ENCODE measurements around the gene FOS. TPM values are rescaled to one million over a fixed set of nuclear protein-coding genes. Genes with fewer than 3 reads are reported as not detected.

Gene FOS
- total RNA-seq, 1 experiment from 2014 or later = 3.1 TPM

- DNase-seq = no peak
- Histone ChIP-seq H3K27ac (no peak overlapping the region), H3K27me3 (peaks cover 11% of the 10 kb centered on the region), H3K4me1 (no peaks in the 10 kb centered on the region), H3K9me3 (replicated peaks) (no peaks in the 10 kb centered on the region), H3K4me3 (no peak overlapping the region), H3K36me3 (no peaks in the 10 kb centered on the region)
These were observed 44.9 kb downstream of the FOS start for GRCh38 chr14:75323571-75323970.

GRCh38 chr14:75328558-75329155 lies 50.0 kb downstream of the FOS start:
- H3K9me3 ChIP-seq (replicated peaks) = no peaks in the 10 kb centered on the region
- no peak overlapping the region for H3K27ac ChIP-seq
- H3K36me3 ChIP-seq = no peaks in the 10 kb centered on the region
- H3K4me1 ChIP-seq = no peaks in the 10 kb centered on the region
- no peak for DNase-seq
- H3K4me3 ChIP-seq = no peak overlapping the region
- H3K27me3 ChIP-seq = peaks cover 12% of the 10 kb centered on the region

- H3K4me3 ChIP-seq = no peak overlapping the region
- H3K4me1 ChIP-seq = no peaks in the 10 kb centered on the region
- H3K27ac ChIP-seq = no peak overlapping the region
- no peak for DNase-seq
- H3K9me3 ChIP-seq (replicated peaks) = no peaks in the 10 kb centered on the region
- H3K36me3 ChIP-seq = no peaks in the 10 kb centered on the region
- peaks cover 12% of the 10 kb centered on the region for H3K27me3 ChIP-seq
These were observed 50.7 kb downstream of the FOS start for GRCh38 chr14:75329369-75329768.

GRCh38 chr14:75331471-75331870 lies 52.8 kb downstream of the FOS start:
- Histone ChIP-seq H3K27me3 (peaks cover 12% of the 10 kb centered on the region), H3K36me3 (no peaks in the 10 kb centered on the region), H3K4me1 (no peaks in the 10 kb centered on the region), H3K4me3 (no peak overlapping the region), H3K27ac (no peak overlapping the region), H3K9me3 (replicated peaks) (no peaks in the 10 kb centered on the region)
- DNase-seq = no peak

Other genes with a start within 250 kb of the FOS start
- 6.9 and 9.3 TPM in 2 replicates for gene MLH3, start 227.4 kb upstream of the FOS start, total RNA-seq (2014; rRNA removed; shearing (Covaris generic))
- gene ACYP1, start 214.8 kb upstream of the FOS start, total RNA-seq (2014; rRNA removed; shearing (Covaris generic)) = 31.9 and 43.1 TPM in 2 replicates
- not detected in 2 replicates for gene ZC2HC1C, start 209.2 kb upstream of the FOS start, total RNA-seq (2014; rRNA removed; shearing (Covaris generic))
- 40.0 and 44.8 TPM in 2 replicates for gene NEK9, start 151.8 kb upstream of the FOS start, total RNA-seq (2014; rRNA removed; shearing (Covaris generic))
- 119 and 123 TPM in 2 replicates for gene TMED10, start 102.2 kb upstream of the FOS start, total RNA-seq (2014; rRNA removed; shearing (Covaris generic))
- 2.6 and 2.9 TPM in 2 replicates for gene JDP2, start 149.2 kb downstream of the FOS start, total RNA-seq (2014; rRNA removed; shearing (Covaris generic))
- not detected in 2 replicates for gene BATF, start 243.6 kb downstream of the FOS start, total RNA-seq (2014; rRNA removed; shearing (Covaris generic))